Vagina (tissue), 2 donors: ENCODE measurements around the gene PNMT. TPM values are rescaled to one million over a fixed set of nuclear protein-coding genes. Genes with fewer than 3 reads are reported as not detected.

Source experiments
- DNase-seq, 2 donors: peaks; one replicate each; pipeline ENCODE4 v3.0.0-alpha.2; 2017; ENCODE audit errors: extremely low spot score in 2 of 2
- H3K27ac ChIP-seq: fragments of 200-600 bp; sonication (generic); one replicate; pipeline ENCODE4 v1.5.1; 2019
- H3K27me3 ChIP-seq: fragments of 200-600 bp; sonication (generic); one replicate; pipeline ENCODE4 v1.5.1; 2019
- H3K36me3 ChIP-seq, 2 donors: fragments of 200-600 bp; sonication (generic); one replicate each; pipeline ENCODE4 v1.5.1; 2017 to 2019
- H3K4me1 ChIP-seq: fragments of 200-600 bp; sonication (generic); one replicate; pipeline ENCODE4 v1.5.1; 2019
- H3K4me3 ChIP-seq, 2 donors: fragments of 200-600 bp; sonication (generic); 1 replicate in 1 of 2; 2 replicates in 1 of 2; pipeline ENCODE4 v1.5.1; 2016 to 2019
- H3K9me3 ChIP-seq: fragments of 200-600 bp; sonication (generic); one replicate; pipeline ENCODE4 v1.5.1; 2019
- POLR2A ChIP-seq, 2 donors: fragments of 450-650 bp; IDR thresholded peaks; one replicate each; pipeline ENCODE4 v1.6.1; 2017; ENCODE audit warnings: antibody characterized with exemption in 2 of 2, mild to moderate bottlenecking in 2 of 2, moderate library complexity in 2 of 2
- POLR2AphosphoS5 ChIP-seq, 2 donors: sonication (generic); formaldehyde crosslinking; IDR thresholded peaks; one replicate each; pipeline ENCODE4 v1.9.0; 2017; ENCODE audit warnings: antibody characterized with exemption in 2 of 2, mild to moderate bottlenecking in 2 of 2, low read depth in 1 of 2; ENCODE audit not compliant: insufficient read depth in 1 of 2
- intact Hi-C: fragments of 100-400 bp; cut with DNase I; formaldehyde crosslinking; loops from one replicate; pipeline ENCODE4 v1.15.1; 2023
- total RNA-seq: library from RNA; depleted of rRNA; stranded (reverse); fragments of >200 nt; gene quantifications from one replicate; pipeline ENCODE4 v1.2.3, GENCODE V29; 2016
- TF ChIP-seq, protein P1 (sequence below), 3 experiments: fragments of 450-650 bp in 2 of 3; fragments of 200-600 bp in 1 of 3; sonication (generic) in 1 of 3; IDR thresholded peaks; one replicate each; pipeline ENCODE4 v1.5.1; 2017 to 2019; ENCODE audit warnings: antibody characterized with exemption in 3 of 3, mild to moderate bottlenecking in 2 of 3, moderate library complexity in 2 of 3

Gene PNMT
- total RNA-seq, 1 donor from 2014 or later = 5.6 TPM

DNA sequence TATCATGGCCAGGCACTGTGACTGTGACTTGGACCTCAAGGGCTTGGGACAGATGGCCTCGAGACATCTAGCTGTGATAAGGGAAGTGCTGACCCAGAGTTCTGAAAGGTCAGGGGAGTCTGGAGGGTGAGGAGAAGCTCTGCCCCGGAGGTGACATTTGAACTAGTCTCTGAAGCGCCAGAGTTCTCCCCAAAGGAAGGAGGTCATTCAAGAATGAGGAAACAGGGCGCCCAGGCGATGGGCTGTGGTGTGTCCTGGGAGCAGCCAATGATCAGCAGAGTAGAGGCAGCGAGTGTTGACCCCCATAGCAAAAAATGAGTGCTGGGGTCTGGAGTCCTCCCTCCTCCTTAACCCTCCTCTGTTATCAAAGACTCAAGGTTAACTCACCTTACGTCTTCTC lies 26.4 kb upstream of the PNMT start:
- peaks cover 60% of the 10 kb centered on the region for H3K4me1 ChIP-seq
- no peaks in the 10 kb centered on the region for H3K9me3 ChIP-seq
- H3K27me3 ChIP-seq = no peaks in the 10 kb centered on the region
- no peak overlapping the region for H3K4me3 ChIP-seq
- intact Hi-C loops = no loop called here
- no peak overlapping the region for H3K27ac ChIP-seq
- DNase-seq = no peak
- no peaks in the 10 kb centered on the region for H3K36me3 ChIP-seq
- TF ChIP-seq POLR2AphosphoS5 (IDR thresholded peaks at IDR 0.05; ENCODE audit: insufficient read depth in 1 of 2, low read depth in 1 of 2) = no peak
- TF ChIP-seq, protein P1, sequence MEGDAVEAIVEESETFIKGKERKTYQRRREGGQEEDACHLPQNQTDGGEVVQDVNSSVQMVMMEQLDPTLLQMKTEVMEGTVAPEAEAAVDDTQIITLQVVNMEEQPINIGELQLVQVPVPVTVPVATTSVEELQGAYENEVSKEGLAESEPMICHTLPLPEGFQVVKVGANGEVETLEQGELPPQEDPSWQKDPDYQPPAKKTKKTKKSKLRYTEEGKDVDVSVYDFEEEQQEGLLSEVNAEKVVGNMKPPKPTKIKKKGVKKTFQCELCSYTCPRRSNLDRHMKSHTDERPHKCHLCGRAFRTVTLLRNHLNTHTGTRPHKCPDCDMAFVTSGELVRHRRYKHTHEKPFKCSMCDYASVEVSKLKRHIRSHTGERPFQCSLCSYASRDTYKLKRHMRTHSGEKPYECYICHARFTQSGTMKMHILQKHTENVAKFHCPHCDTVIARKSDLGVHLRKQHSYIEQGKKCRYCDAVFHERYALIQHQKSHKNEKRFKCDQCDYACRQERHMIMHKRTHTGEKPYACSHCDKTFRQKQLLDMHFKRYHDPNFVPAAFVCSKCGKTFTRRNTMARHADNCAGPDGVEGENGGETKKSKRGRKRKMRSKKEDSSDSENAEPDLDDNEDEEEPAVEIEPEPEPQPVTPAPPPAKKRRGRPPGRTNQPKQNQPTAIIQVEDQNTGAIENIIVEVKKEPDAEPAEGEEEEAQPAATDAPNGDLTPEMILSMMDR (IDR thresholded peaks at IDR 0.05) = no peak

DNA sequence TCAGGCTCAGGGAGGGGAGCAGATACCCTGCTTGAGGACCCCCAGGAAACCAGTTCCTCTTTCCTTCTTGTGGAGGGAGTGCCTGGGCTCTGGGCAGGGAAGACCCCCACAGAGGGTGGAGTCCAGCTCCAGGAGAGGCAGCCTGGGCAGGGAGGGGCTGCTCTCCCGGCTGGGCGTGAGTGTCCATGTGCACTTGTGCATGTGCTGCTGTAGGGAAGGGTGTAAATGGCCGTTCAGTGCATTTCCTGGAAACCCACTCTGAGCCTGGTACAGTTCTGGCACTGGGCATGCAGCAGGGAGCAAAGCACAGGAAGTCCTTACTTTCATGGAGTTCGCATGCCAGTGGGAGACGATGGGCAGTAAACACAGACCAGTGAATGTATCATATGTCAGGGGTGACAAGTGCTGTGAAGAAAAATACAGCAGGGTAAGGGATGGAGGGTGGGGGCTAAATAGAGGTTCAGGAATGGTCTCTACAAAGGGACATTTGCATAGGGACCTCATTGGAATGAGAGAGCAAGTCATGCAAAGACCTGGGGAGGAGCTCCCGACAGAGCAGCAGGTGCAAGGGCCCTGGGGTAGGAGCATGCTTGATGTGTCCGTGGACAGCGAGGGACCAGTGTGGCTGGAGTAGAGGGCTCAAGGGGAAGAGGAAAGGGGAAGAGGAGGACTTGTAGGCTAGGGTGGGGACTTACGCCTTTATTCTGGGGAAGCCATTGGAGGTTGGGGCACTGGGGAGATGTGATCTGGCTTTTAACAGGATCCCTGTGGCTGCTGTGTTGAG lies 25.8 kb upstream of the PNMT start:
- intact Hi-C loops = no loop called here

DNA sequence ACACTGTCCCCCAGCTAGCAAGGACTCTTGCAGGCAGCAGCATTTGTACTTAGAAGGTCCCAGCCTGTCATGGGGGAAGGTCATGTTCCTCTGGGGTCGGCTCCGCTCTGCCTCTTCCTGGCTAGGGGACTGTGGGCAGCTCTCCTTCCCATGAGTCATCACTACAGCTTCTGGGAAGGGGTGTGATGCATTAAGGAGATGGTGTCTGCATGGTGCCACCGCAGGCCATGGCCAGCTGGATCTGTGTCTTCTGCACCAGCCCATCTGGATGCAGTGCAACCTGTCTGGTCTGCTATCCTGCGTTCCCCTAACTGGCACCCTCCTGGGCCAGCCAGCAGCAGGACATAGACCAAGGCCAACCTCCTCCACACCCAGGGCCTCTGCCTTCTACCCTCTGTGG lies 25.0 kb upstream of the PNMT start:
- no peaks in the 10 kb centered on the region for H3K9me3 ChIP-seq
- DNase-seq = no peak
- intact Hi-C loops = no loop called here
- no peak overlapping the region for H3K27ac ChIP-seq
- H3K4me3 ChIP-seq = no peak overlapping the region
- no peaks in the 10 kb centered on the region for H3K27me3 ChIP-seq
- H3K36me3 ChIP-seq = no peaks in the 10 kb centered on the region
- no peak for TF ChIP-seq POLR2AphosphoS5 (IDR thresholded peaks at IDR 0.05; ENCODE audit: insufficient read depth in 1 of 2, low read depth in 1 of 2)
- TF ChIP-seq, protein P1 (IDR thresholded peaks at IDR 0.05) = no peak
- no peak for TF ChIP-seq POLR2A (IDR thresholded peaks at IDR 0.05)
- peaks cover 51% of the 10 kb centered on the region for H3K4me1 ChIP-seq

More for the DNA sequence above, 25.8 kb upstream of the PNMT start:
- no peak for TF ChIP-seq POLR2AphosphoS5 (IDR thresholded peaks at IDR 0.05; ENCODE audit: insufficient read depth in 1 of 2, low read depth in 1 of 2)
- no peak for TF ChIP-seq POLR2A (IDR thresholded peaks at IDR 0.05)
- TF ChIP-seq, protein P1 (IDR thresholded peaks at IDR 0.05) = no peak
- DNase-seq = no peak
- Histone ChIP-seq H3K4me3 (no peak overlapping the region), H3K36me3 (no peaks in the 10 kb centered on the region), H3K27ac (no peak overlapping the region), H3K27me3 (no peaks in the 10 kb centered on the region), H3K4me1 (peaks cover 59% of the 10 kb centered on the region), H3K9me3 (no peaks in the 10 kb centered on the region)

DNA sequence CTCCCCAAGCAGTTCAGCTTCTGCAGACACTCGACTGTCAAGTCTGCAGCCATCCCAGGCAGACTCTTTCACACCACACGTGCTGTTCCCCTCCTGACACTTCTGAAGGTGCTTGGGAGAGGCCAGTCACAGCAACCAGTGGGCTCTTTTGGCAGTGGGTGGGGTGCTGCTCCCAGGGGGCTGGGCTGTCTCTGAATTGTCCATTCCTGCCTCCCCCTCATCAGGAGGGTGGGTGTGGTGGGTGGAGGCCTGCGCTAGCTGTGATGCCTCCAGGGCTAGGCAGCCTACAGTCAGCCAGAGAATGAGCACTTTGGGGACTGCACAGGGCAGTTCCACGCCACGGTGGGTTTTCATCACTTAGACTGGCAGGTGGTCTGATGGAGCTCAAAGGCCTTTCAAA lies 21.0 kb upstream of the PNMT start:
- Histone ChIP-seq H3K4me1 (peaks cover 25% of the 10 kb centered on the region), H3K27ac (no peak overlapping the region), H3K27me3 (no peaks in the 10 kb centered on the region), H3K4me3 (no peak overlapping the region), H3K9me3 (no peaks in the 10 kb centered on the region), H3K36me3 (no peaks in the 10 kb centered on the region)
- DNase-seq = no peak
- TF ChIP-seq, protein P1 (IDR thresholded peaks at IDR 0.05) = no peak
- TF ChIP-seq POLR2A (IDR thresholded peaks at IDR 0.05) = no peak
- TF ChIP-seq POLR2AphosphoS5 (IDR thresholded peaks at IDR 0.05; ENCODE audit: insufficient read depth in 1 of 2, low read depth in 1 of 2) = no peak
- intact Hi-C loops = no loop called here

DNA sequence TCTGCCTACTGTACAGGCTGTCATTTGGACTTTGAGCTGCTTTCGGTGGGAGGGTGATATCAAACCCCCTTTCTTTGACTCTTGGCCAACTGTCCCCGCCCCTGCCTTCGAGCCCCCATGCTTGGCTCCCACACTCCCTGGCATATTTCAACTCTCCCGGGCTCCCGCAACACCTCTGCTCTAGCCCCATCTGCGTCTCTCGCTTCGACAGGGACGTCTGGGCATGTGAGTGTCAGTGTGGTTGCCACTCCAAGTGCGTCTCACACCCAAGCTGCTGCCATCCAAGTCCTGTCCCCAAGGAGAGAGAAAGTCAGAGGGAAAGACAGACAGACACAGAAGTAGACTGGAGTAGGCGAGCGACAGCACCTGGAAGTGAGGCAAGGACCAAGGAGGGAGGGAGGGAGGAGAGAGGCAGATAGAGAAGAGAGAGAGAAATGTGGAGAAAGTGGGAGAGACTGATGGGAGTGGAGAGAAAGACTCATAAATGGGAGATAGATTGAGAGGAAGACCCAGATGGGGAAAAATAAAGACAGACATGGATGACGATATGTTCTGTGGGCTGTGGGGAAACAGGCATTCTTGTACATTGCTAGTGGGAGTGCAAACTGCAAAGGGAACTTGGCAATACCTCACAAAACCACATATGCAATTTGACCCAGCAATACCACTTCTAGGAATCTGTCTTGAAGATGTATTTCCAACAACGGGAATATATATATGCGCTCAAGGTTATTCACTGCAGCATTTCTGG lies 19.5 kb upstream of the PNMT start:
- Histone ChIP-seq H3K4me1 (peaks cover 26% of the 10 kb centered on the region), H3K36me3 (no peaks in the 10 kb centered on the region), H3K27ac (no peak overlapping the region), H3K9me3 (no peaks in the 10 kb centered on the region), H3K27me3 (no peaks in the 10 kb centered on the region), H3K4me3 (no peak overlapping the region)
- TF ChIP-seq POLR2A (IDR thresholded peaks at IDR 0.05) (no peak), POLR2AphosphoS5 (IDR thresholded peaks at IDR 0.05; ENCODE audit: insufficient read depth in 1 of 2, low read depth in 1 of 2) (no peak)
- TF ChIP-seq, protein P1 (IDR thresholded peaks at IDR 0.05) = no peak
- DNase-seq = no peak
- intact Hi-C loops = no loop called here
